ENCODE results near the gene BCAS1.
"Not testable (repeated sequence)": the region's sequence is repeated elsewhere in the genome, so short reads cannot be mapped to it uniquely, and the experiment has no call there.

BCAS1 gene

DNA sequence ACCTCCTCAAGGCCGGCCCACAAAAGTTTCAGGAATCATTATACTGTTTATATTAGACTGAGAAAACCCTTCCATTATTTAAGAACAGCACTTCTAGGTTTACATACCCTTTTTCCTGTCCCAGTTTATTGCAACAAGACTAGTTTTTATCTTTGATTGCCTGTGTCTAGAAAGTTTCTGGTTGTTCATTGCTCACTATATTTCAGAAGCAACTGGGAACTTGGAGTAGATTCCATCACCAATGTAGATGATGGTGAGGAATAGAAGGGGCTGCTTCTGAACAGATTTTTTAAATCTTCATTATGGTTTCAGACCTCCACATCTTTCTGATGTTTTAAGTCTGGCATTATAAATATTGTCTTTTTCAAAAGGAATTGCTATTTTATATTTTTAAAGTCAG lies 93.0 kb downstream of the BCAS1 start:
- no peak for DNase-seq
- Histone ChIP-seq H4K20me1 (ENCODE audit: insufficient read depth, low read length) (no peaks in the 10 kb centered on the region), H3K79me2 (ENCODE audit: low read length) (no peaks in the 10 kb centered on the region), H3K9me3 (replicated peaks; ENCODE audit: insufficient read depth, low read length) (no peaks in the 10 kb centered on the region), H3K4me3 (ENCODE audit: low read length) (no peak overlapping the region), H3K36me3 (replicated peaks; ENCODE audit: insufficient read depth, low read length) (no peaks in the 10 kb centered on the region), H3K27me3 (replicated peaks; ENCODE audit: insufficient read depth, low read length) (no peaks in the 10 kb centered on the region), H3K4me2 (ENCODE audit: low read depth, low read length) (no peak overlapping the region), H3K9me2 (replicated peaks; ENCODE audit: insufficient read depth, low read length) (no peaks in the 10 kb centered on the region), H3K4me1 (ENCODE audit: low read length) (no peaks in the 10 kb centered on the region), H3K27ac (ENCODE audit: low read length) (no peak overlapping the region), H2AFZ (ENCODE audit: low read length) (no peak overlapping the region), H3K9ac (ENCODE audit: low read length) (no peak overlapping the region), H3F3A (ENCODE audit: insufficient read depth, low read length) (no peaks in the 10 kb centered on the region)
- TF ChIP-seq EZH2phosphoT487 (IDR thresholded peaks at IDR 0.05; ENCODE audit: low read length) (no peak), EZH2 (optimal IDR thresholded peaks at IDR 0.05; ENCODE audit: low read depth, low read length) (no peak)
- TF ChIP-seq, protein P1, sequence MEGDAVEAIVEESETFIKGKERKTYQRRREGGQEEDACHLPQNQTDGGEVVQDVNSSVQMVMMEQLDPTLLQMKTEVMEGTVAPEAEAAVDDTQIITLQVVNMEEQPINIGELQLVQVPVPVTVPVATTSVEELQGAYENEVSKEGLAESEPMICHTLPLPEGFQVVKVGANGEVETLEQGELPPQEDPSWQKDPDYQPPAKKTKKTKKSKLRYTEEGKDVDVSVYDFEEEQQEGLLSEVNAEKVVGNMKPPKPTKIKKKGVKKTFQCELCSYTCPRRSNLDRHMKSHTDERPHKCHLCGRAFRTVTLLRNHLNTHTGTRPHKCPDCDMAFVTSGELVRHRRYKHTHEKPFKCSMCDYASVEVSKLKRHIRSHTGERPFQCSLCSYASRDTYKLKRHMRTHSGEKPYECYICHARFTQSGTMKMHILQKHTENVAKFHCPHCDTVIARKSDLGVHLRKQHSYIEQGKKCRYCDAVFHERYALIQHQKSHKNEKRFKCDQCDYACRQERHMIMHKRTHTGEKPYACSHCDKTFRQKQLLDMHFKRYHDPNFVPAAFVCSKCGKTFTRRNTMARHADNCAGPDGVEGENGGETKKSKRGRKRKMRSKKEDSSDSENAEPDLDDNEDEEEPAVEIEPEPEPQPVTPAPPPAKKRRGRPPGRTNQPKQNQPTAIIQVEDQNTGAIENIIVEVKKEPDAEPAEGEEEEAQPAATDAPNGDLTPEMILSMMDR (IDR thresholded peaks at IDR 0.05; ENCODE audit: low read length) = no peak

DNA sequence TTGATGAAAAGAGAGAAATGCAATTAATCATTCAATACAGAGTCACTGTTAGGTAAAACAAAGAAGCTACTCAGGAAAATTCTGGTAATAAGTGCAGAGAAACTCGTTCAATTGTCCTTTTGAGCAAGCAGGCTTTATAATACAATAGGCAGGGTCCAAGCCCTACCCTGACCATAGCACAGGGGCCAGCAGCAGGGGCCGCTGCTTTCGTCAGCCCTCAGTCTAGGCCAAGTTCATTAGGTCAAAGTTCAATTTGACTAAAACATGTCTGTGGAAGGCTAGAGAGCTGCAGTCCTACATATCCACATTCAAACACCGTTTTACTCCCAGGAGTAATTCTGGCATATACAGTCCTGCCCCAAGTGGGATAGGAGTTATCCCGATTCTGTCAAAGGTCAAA lies 94.6 kb downstream of the BCAS1 start:
- Histone ChIP-seq H2AFZ (ENCODE audit: low read length) (no peak overlapping the region), H3K27me3 (replicated peaks; ENCODE audit: insufficient read depth, low read length) (no peaks in the 10 kb centered on the region), H3K9ac (ENCODE audit: low read length) (no peak overlapping the region), H3F3A (ENCODE audit: insufficient read depth, low read length) (no peaks in the 10 kb centered on the region), H3K9me3 (replicated peaks; ENCODE audit: insufficient read depth, low read length) (no peaks in the 10 kb centered on the region), H3K4me1 (ENCODE audit: low read length) (no peaks in the 10 kb centered on the region), H3K4me3 (ENCODE audit: low read length) (no peak overlapping the region), H3K79me2 (ENCODE audit: low read length) (no peaks in the 10 kb centered on the region), H4K20me1 (ENCODE audit: insufficient read depth, low read length) (no peaks in the 10 kb centered on the region), H3K27ac (ENCODE audit: low read length) (no peak overlapping the region), H3K9me2 (replicated peaks; ENCODE audit: insufficient read depth, low read length) (no peaks in the 10 kb centered on the region), H3K4me2 (ENCODE audit: low read depth, low read length) (no peak overlapping the region), H3K36me3 (replicated peaks; ENCODE audit: insufficient read depth, low read length) (no peaks in the 10 kb centered on the region)
- DNase-seq = no peak
- TF ChIP-seq, protein P1 (IDR thresholded peaks at IDR 0.05; ENCODE audit: low read length) = no peak
- TF ChIP-seq EZH2 (optimal IDR thresholded peaks at IDR 0.05; ENCODE audit: low read depth, low read length) (no peak), EZH2phosphoT487 (IDR thresholded peaks at IDR 0.05; ENCODE audit: low read length) (no peak)

- Histone ChIP-seq H3K4me3 (ENCODE audit: low read length) (no peak overlapping the region), H3F3A (ENCODE audit: insufficient read depth, low read length) (no peaks in the 10 kb centered on the region), H2AFZ (ENCODE audit: low read length) (no peak overlapping the region), H3K27ac (ENCODE audit: low read length) (no peak overlapping the region), H3K9me3 (replicated peaks; ENCODE audit: insufficient read depth, low read length) (no peaks in the 10 kb centered on the region), H3K4me1 (ENCODE audit: low read length) (no peaks in the 10 kb centered on the region), H3K79me2 (ENCODE audit: low read length) (no peaks in the 10 kb centered on the region), H3K27me3 (replicated peaks; ENCODE audit: insufficient read depth, low read length) (no peaks in the 10 kb centered on the region), H3K4me2 (ENCODE audit: low read depth, low read length) (no peak overlapping the region), H4K20me1 (ENCODE audit: insufficient read depth, low read length) (no peaks in the 10 kb centered on the region), H3K9me2 (replicated peaks; ENCODE audit: insufficient read depth, low read length) (no peaks in the 10 kb centered on the region), H3K9ac (ENCODE audit: low read length) (no peak overlapping the region), H3K36me3 (replicated peaks; ENCODE audit: insufficient read depth, low read length) (no peaks in the 10 kb centered on the region)
- no peak for DNase-seq
- TF ChIP-seq, protein P1 (IDR thresholded peaks at IDR 0.05; ENCODE audit: low read length) = no peak
- no peak for TF ChIP-seq EZH2phosphoT487 (IDR thresholded peaks at IDR 0.05; ENCODE audit: low read length)
- TF ChIP-seq EZH2 (optimal IDR thresholded peaks at IDR 0.05; ENCODE audit: low read depth, low read length) = no peak
Observed at GRCh38 chr20:53974785-53975555, 95.4 kb downstream of the BCAS1 start.

DNA sequence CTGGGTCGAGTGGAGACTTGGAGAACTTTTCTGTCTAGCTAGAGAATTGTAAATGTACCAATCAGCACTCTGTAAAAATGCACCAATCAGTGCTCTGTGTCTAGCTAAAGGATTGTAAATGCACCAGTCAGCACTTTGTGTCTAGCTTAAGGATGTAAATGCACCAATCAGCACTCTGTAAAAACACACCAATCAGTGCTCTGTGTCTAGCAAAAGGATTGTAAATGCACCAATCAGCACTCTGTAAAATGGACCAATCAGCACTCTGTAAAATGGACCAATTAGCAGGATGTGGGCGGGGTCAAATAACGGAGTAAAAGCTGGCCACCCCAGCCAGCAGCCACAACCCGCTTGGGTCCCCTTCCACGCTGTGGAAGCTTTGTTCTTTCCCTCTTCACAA lies 96.5 kb downstream of the BCAS1 start:
- H3K27ac ChIP-seq (ENCODE audit: low read length); H3K36me3 ChIP-seq (replicated peaks; ENCODE audit: insufficient read depth, low read length); H3K9me2 ChIP-seq (replicated peaks; ENCODE audit: insufficient read depth, low read length); H3F3A ChIP-seq (ENCODE audit: insufficient read depth, low read length); H3K4me1 ChIP-seq (ENCODE audit: low read length); DNase-seq; H3K9me3 ChIP-seq (replicated peaks; ENCODE audit: insufficient read depth, low read length); H3K4me2 ChIP-seq (ENCODE audit: low read depth, low read length); H3K9ac ChIP-seq (ENCODE audit: low read length); H3K27me3 ChIP-seq (replicated peaks; ENCODE audit: insufficient read depth, low read length); H3K79me2 ChIP-seq (ENCODE audit: low read length); H2AFZ ChIP-seq (ENCODE audit: low read length); H3K4me3 ChIP-seq (ENCODE audit: low read length); H4K20me1 ChIP-seq (ENCODE audit: insufficient read depth, low read length): not testable (repeated sequence)
